Fibroblast of pulmonary artery (primary cell): ENCODE data around the gene AKAP13.
A peak's percentile ranks its signal among the peaks of the same experiment; 100 is the strongest.

Experiments
- DNase-seq: peaks from one replicate; pipeline ENCODE4 v3.0.0-alpha.2; 2010; ENCODE audit warnings: low read depth
- H3K4me3 ChIP-seq: replicated peaks from 2 replicates; pipeline ENCODE4 v1.5.1; 2011; ENCODE audit warnings: low read depth, mild to moderate bottlenecking, control low read depth, low read length, moderate library complexity
- CTCF ChIP-seq: IDR thresholded peaks from 2 replicates; pipeline ENCODE4 v1.5.1; 2011; ENCODE audit warnings: mild to moderate bottlenecking, control low read depth, low read length, inconsistent platforms; ENCODE audit errors: missing control alignments

AKAP13 gene

GRCh38 chr15:85504749-85505676 lies 124.6 kb downstream of the AKAP13 start:
- peak; percentile 65 for TF ChIP-seq CTCF
- DNase-seq: peak; percentile 83
- H3K4me3 ChIP-seq: no peak overlapping the region

- no peak overlapping the region for H3K4me3 ChIP-seq
- no peak for DNase-seq
- no peak for TF ChIP-seq CTCF
These were observed 126.7 kb downstream of the AKAP13 start for GRCh38 chr15:85507114-85507513.

GRCh38 chr15:85509973-85510372 lies 129.6 kb downstream of the AKAP13 start:
- no peak for TF ChIP-seq CTCF
- no peak for DNase-seq
- no peak overlapping the region for H3K4me3 ChIP-seq

- no peak for TF ChIP-seq CTCF
- no peak overlapping the region for H3K4me3 ChIP-seq
- no peak for DNase-seq
These were observed 134.0 kb downstream of the AKAP13 start for GRCh38 chr15:85514413-85514812.

GRCh38 chr15:85515212-85515611 lies 134.8 kb downstream of the AKAP13 start:
- peak; percentile 76 for DNase-seq
- H3K4me3 ChIP-seq: no peak overlapping the region
- no peak for TF ChIP-seq CTCF

GRCh38 chr15:85517086-85517485 lies 136.7 kb downstream of the AKAP13 start:
- no peak for DNase-seq
- no peak overlapping the region for H3K4me3 ChIP-seq
- no peak for TF ChIP-seq CTCF
